ENCODE results near the gene DOK6.

Gene DOK6

DNA sequence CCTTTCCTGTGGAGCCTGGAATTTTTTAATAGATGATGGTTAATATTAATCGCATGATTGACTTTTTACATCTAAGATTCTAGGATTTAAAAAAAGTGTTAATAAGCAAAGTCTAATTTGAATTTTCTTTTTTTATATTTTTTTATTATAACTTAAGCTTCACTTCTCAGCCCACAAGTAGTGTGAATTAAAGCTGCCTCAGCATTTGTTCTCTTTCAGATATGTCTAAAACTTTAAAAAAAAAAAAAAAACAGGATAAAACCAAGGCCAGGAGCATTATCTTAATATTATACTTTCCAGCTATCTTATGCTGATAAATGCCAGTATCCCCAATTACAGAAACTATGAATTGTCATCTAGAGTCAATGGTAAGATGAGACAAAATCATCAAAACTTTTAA lies 437.3 kb downstream of the DOK6 start:
- TF ChIP-seq, protein P1, sequence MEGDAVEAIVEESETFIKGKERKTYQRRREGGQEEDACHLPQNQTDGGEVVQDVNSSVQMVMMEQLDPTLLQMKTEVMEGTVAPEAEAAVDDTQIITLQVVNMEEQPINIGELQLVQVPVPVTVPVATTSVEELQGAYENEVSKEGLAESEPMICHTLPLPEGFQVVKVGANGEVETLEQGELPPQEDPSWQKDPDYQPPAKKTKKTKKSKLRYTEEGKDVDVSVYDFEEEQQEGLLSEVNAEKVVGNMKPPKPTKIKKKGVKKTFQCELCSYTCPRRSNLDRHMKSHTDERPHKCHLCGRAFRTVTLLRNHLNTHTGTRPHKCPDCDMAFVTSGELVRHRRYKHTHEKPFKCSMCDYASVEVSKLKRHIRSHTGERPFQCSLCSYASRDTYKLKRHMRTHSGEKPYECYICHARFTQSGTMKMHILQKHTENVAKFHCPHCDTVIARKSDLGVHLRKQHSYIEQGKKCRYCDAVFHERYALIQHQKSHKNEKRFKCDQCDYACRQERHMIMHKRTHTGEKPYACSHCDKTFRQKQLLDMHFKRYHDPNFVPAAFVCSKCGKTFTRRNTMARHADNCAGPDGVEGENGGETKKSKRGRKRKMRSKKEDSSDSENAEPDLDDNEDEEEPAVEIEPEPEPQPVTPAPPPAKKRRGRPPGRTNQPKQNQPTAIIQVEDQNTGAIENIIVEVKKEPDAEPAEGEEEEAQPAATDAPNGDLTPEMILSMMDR (IDR thresholded peaks at IDR 0.05; ENCODE audit: borderline replicate concordance, insufficient read depth, low read depth, low read length), result no peak
- H3K4me3 ChIP-seq (ENCODE audit: low read depth, low read length), result no peak overlapping the region

DNA sequence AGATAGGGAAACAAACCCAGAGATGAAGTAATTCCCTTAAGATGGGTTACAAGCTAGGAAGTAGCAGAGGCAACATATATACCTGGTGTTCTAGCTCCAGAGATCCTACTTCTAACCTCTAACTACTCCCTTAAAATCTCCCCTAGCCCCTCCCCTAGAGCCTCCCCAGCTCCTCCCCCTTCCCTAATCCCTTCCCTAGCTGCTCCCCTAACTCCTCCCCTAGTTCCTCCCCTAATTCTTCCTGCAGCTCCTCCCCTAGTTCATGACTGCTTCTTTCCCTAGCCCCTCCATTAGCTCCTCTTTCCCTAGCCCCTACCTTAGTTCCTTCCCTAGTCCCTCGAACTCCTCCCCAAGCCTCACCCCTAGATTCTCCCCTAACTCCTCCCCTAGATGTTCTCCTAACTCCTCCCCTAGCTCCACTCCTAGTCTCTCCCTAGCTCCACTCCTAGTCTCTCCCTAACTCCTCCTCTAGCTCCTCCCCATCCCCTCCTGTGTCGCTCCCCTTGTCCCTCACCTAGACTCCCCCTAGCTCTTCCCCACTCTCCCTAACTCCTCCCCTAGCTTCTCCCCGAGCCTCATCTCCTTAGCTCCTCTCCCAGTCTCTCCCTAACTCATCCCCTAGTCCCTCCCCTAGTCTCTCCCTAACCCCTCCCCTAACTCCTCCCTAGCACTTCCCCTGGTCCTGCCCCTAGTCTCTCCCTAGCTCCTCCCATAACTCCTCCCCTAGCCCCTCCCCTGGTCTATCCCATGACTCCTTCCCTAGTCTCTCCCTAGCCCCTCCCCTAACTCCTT lies 438.1 kb downstream of the DOK6 start:
- H3K4me3 ChIP-seq (ENCODE audit: low read depth, low read length), result no peak overlapping the region
- TF ChIP-seq, protein P1 (IDR thresholded peaks at IDR 0.05; ENCODE audit: borderline replicate concordance, insufficient read depth, low read depth, low read length), result no peak

DNA sequence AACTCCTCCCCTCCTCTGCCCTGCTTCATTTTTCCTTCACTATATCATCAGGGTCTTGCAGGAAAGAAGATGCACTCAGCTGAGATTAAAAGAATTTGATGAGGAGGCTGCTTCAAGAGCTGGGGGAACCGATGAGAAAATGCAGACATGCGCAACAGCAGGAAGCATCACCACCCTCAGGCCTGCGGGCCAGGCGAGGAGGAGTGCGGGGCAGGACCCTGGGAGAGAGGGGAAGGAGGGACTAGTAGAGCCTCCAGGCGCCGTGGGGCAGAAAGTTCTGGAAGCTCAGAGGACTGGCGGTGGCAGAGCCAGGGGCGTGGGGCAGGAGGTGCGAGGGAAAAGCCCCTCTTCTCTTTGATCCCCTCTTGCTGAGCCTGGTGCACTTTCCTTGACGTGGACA lies 438.8 kb downstream of the DOK6 start:
- no peak overlapping the region for H3K4me3 ChIP-seq (ENCODE audit: low read depth, low read length)
- TF ChIP-seq, protein P1 (IDR thresholded peaks at IDR 0.05; ENCODE audit: borderline replicate concordance, insufficient read depth, low read depth, low read length), result no peak

DNA sequence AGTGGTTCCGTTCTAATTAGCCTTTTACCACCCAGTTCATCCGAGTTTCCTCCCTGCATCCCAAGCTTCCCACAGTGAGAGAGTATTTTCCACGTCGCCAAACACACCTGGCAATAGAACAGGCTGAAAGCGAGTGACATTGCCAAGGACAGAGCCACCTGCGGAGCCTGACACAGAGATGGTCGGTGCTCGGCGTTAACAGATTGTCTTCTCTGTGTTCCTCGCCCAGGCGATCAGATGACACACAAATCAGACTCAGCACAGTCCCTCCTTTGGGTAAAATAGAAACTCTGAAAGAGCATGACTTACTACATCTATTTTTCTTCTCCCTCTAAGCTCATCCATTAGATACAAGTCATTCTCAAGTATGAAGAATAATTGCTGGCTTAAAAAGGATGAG lies 439.3 kb downstream of the DOK6 start:
- H3K4me3 ChIP-seq (ENCODE audit: low read depth, low read length), result no peak overlapping the region
- TF ChIP-seq, protein P1 (IDR thresholded peaks at IDR 0.05; ENCODE audit: borderline replicate concordance, insufficient read depth, low read depth, low read length), result no peak

DNA sequence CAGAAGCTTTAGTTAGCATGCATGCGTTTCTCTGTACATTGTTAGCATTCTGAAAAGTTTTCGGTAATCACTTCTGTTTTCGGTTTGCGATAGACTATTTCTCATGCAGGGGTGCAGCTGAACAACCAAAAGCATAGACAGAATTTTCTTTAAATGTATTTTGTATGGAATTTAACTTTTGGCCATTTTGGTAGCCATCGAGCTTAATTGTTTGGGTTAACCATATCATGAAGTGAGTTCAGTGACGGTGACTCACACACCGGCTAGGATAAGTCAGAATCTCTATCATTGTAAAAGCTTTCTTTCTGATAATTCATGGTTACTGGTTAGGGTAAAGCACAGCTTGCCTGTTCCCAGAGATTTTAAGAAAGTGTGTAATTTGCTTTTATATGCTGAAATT lies 439.8 kb downstream of the DOK6 start:
- TF ChIP-seq, protein P1 (IDR thresholded peaks at IDR 0.05; ENCODE audit: borderline replicate concordance, insufficient read depth, low read depth, low read length), result no peak
- H3K4me3 ChIP-seq (ENCODE audit: low read depth, low read length), result no peak overlapping the region

DNA sequence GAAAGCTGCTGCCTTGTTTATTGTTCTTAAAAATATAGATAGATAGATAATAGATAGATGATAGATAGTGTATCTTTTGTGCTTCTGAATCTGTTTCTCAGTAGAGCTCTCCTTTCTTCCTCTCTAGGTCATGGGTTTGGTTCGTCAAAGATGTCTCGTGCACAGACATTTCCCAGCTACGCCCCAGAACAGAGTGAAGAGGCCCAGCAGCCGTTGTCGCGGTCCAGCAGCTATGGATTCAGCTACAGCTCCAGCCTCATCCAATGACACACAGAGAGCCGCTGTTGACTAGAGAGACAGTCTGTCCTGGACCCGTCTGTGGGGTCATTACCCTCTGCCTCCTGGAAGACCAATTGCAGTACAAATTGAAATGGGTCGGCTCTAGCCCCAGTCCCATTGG lies 440.4 kb downstream of the DOK6 start:
- TF ChIP-seq, protein P1 (IDR thresholded peaks at IDR 0.05; ENCODE audit: borderline replicate concordance, insufficient read depth, low read depth, low read length), result no peak
- H3K4me3 ChIP-seq (ENCODE audit: low read depth, low read length), result no peak overlapping the region

DNA sequence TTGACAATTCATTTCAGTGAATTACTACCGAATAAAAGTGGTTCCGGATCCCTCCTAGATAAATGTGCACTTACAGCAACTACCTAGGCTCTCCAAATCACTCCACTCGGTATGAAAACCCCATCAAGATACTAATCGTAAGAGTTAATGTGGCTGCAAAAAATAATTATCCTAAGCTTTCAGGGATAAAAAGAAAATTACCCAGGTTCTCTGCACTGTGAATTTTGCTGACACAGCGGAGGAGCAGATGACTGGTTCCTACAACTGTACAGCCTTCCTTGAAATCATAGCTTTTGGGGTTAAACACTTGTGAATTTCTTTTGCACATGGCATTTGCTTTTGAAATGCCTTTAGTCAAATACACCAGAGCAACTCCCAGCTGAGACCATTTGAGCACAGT lies 442.3 kb downstream of the DOK6 start:
- no peak overlapping the region for H3K4me3 ChIP-seq (ENCODE audit: low read depth, low read length)
- TF ChIP-seq, protein P1 (IDR thresholded peaks at IDR 0.05; ENCODE audit: borderline replicate concordance, insufficient read depth, low read depth, low read length), result no peak

Measured in GM12875 (cell line).